CD1c-positive myeloid dendritic cell (primary cell): ENCODE data around the gene TTC39B.
A peak's percentile ranks its signal among the peaks of the same experiment; 100 is the strongest.

Experiments used
- DNase-seq: peaks from one replicate; pipeline ENCODE4 v3.0.0-alpha.2; 2016; ENCODE audit errors: extremely low spot score

Gene TTC39B

GRCh38 chr9:15227491-15227890, 79.5 kb downstream of the TTC39B start:
- DNase-seq: no peak

- no peak for DNase-seq
These were observed 81.4 kb downstream of the TTC39B start for GRCh38 chr9:15225564-15226126.

GRCh38 chr9:15222313-15222712, 84.7 kb downstream of the TTC39B start:
- no peak for DNase-seq

GRCh38 chr9:15221746-15222145, 85.3 kb downstream of the TTC39B start:
- DNase-seq: no peak

- DNase-seq: no peak
These were observed 86.2 kb downstream of the TTC39B start for GRCh38 chr9:15220658-15221318.

- DNase-seq: no peak
These were observed 87.5 kb downstream of the TTC39B start for GRCh38 chr9:15219546-15219945.

- DNase-seq: no peak
These were observed 88.0 kb downstream of the TTC39B start for GRCh38 chr9:15218994-15219393.

- no peak for DNase-seq
These were observed 93.8 kb downstream of the TTC39B start for GRCh38 chr9:15213249-15213648.

- no peak for DNase-seq
These were observed 95.1 kb downstream of the TTC39B start for GRCh38 chr9:15211815-15212495.

- peak; percentile 69 for DNase-seq
These were observed 95.7 kb downstream of the TTC39B start for GRCh38 chr9:15211160-15211814.

- peak; percentile 6 for DNase-seq
These were observed 99.9 kb downstream of the TTC39B start for GRCh38 chr9:15206903-15207696.

GRCh38 chr9:15205632-15206420, 101.2 kb downstream of the TTC39B start:
- DNase-seq: no peak

GRCh38 chr9:15203581-15203980, 103.4 kb downstream of the TTC39B start:
- no peak for DNase-seq

GRCh38 chr9:15200111-15200510, 106.9 kb downstream of the TTC39B start:
- DNase-seq: no peak

- DNase-seq: no peak
These were observed 114.2 kb downstream of the TTC39B start for GRCh38 chr9:15192856-15193255.

GRCh38 chr9:15191378-15191777, 115.6 kb downstream of the TTC39B start:
- no peak for DNase-seq

GRCh38 chr9:15189481-15189880, 117.5 kb downstream of the TTC39B start:
- no peak for DNase-seq

GRCh38 chr9:15187589-15187988, 119.4 kb downstream of the TTC39B start:
- no peak for DNase-seq

GRCh38 chr9:15182730-15183129, 124.3 kb downstream of the TTC39B start:
- DNase-seq: no peak

GRCh38 chr9:15182101-15182551, 124.9 kb downstream of the TTC39B start:
- DNase-seq: no peak

GRCh38 chr9:15180124-15180523, 126.9 kb downstream of the TTC39B start:
- DNase-seq: no peak
